Activated CD8-positive, alpha-beta T cell treated with anti-CD3 and anti-CD28 coated beads, Interleukin-2, amount 10 ng/mL, durations not matched to agents 7 days and 5 days (primary cell): ENCODE measurements around the gene CDKAL1. TPM values are rescaled to one million over a fixed set of nuclear protein-coding genes. Genes with fewer than 3 reads are reported as not detected.

Experiments used
- ATAC-seq: fragments of 150-1000 bp; cut with Tn5 transposase; one replicate; pipeline ENCODE4 v1.10.0; 2021; ENCODE audit warnings: moderate library complexity
- CTCF ChIA-PET: fragments of 350-600 bp; sonication (Branson Sonifier 250); formaldehyde crosslinking; loops from one replicate; lab custom pipeline; 2021; ENCODE audit warnings: antibody characterized with exemption; lab: Charles Lee
- POLR2A ChIA-PET: fragments of 350-600 bp; sonication (Branson Sonifier 250); formaldehyde crosslinking; loops from one replicate; lab custom pipeline; 2021; ENCODE audit warnings: antibody characterized with exemption; lab: Charles Lee
- DNase-seq: peaks from one replicate; pipeline ENCODE4 v3.0.0-alpha.2; 2020
- H3K27ac Mint-ChIP-seq: one replicate; pipeline ENCODE4 v1.8.0; 2021; ENCODE audit warnings: mild to moderate bottlenecking, mixed read lengths
- H3K27me3 Mint-ChIP-seq: one replicate; pipeline ENCODE4 v1.8.0; 2021; ENCODE audit warnings: low read depth, mixed read lengths
- H3K36me3 Mint-ChIP-seq: one replicate; pipeline ENCODE4 v1.8.0; 2021; ENCODE audit warnings: low read depth, mixed read lengths
- H3K4me1 Mint-ChIP-seq: one replicate; pipeline ENCODE4 v1.8.0; 2021; ENCODE audit warnings: low read depth, mixed read lengths
- H3K4me3 Mint-ChIP-seq: one replicate; pipeline ENCODE4 v1.8.0; 2021; ENCODE audit warnings: mild to moderate bottlenecking, mixed read lengths
- H3K9me3 Mint-ChIP-seq: one replicate; pipeline ENCODE4 v1.8.0; 2022; ENCODE audit warnings: mixed read lengths; ENCODE audit not compliant: insufficient read depth
- total RNA-seq, 2 experiments: library from RNA; stranded (reverse); gene quantifications; one replicate each; pipeline ENCODE4 v1.2.3, GENCODE V29; 2021

CDKAL1 gene
- total RNA-seq, 2 experiments from 2014 or later = 24.3 to 25.2 TPM

GRCh38 chr6:20661721-20662120, 127.5 kb downstream of the CDKAL1 start:
- Mint-ChIP-seq H3K9me3 (no peaks in the 10 kb centered on the region), H3K27ac (no peak overlapping the region), H3K27me3 (no peaks in the 10 kb centered on the region), H3K4me1 (no peaks in the 10 kb centered on the region), H3K4me3 (no peak overlapping the region), H3K36me3 (peaks cover 7% of the 10 kb centered on the region)
- POLR2A ChIA-PET = no interaction called here
- no peak for DNase-seq
- no peak for ATAC-seq
- CTCF ChIA-PET = no interaction called here

GRCh38 chr6:20664250-20664649, 130.0 kb downstream of the CDKAL1 start:
- DNase-seq (no peak), ATAC-seq (no peak)
- ChIA-PET CTCF (no interaction called here), POLR2A (no interaction called here)
- no peak overlapping the region for H3K27ac Mint-ChIP-seq
- H3K9me3 Mint-ChIP-seq = no peaks in the 10 kb centered on the region
- no peaks in the 10 kb centered on the region for H3K27me3 Mint-ChIP-seq
- no peaks in the 10 kb centered on the region for H3K4me1 Mint-ChIP-seq
- no peak overlapping the region for H3K4me3 Mint-ChIP-seq
- peaks cover 2% of the 10 kb centered on the region for H3K36me3 Mint-ChIP-seq

GRCh38 chr6:20665290-20665689, 131.0 kb downstream of the CDKAL1 start:
- H3K4me1 Mint-ChIP-seq = peaks cover 3% of the 10 kb centered on the region
- ATAC-seq = no peak
- H3K9me3 Mint-ChIP-seq = no peaks in the 10 kb centered on the region
- H3K4me3 Mint-ChIP-seq = no peak overlapping the region
- ChIA-PET POLR2A (no interaction called here), CTCF (no interaction called here)
- DNase-seq = no peak
- peaks cover 4% of the 10 kb centered on the region for H3K36me3 Mint-ChIP-seq
- H3K27me3 Mint-ChIP-seq = no peaks in the 10 kb centered on the region
- no peak overlapping the region for H3K27ac Mint-ChIP-seq

- Mint-ChIP-seq H3K27ac (no peak overlapping the region), H3K4me1 (peaks cover 3% of the 10 kb centered on the region), H3K9me3 (no peaks in the 10 kb centered on the region), H3K4me3 (no peak overlapping the region), H3K36me3 (peaks cover 8% of the 10 kb centered on the region), H3K27me3 (no peaks in the 10 kb centered on the region)
- POLR2A ChIA-PET = no interaction called here
- ATAC-seq = no peak
- no peak for DNase-seq
- CTCF ChIA-PET = no interaction called here
Measured at GRCh38 chr6:20669571-20670314, 135.5 kb downstream of the CDKAL1 start.

GRCh38 chr6:20670750-20671149, 136.5 kb downstream of the CDKAL1 start:
- no peak overlapping the region for H3K27ac Mint-ChIP-seq
- no peak for ATAC-seq
- CTCF ChIA-PET = no interaction called here
- no peak for DNase-seq
- peaks cover 8% of the 10 kb centered on the region for H3K36me3 Mint-ChIP-seq
- POLR2A ChIA-PET = no interaction called here
- H3K27me3 Mint-ChIP-seq = no peaks in the 10 kb centered on the region
- H3K9me3 Mint-ChIP-seq = no peaks in the 10 kb centered on the region
- no peak overlapping the region for H3K4me3 Mint-ChIP-seq
- H3K4me1 Mint-ChIP-seq = peaks cover 3% of the 10 kb centered on the region

GRCh38 chr6:20672038-20672437, 137.8 kb downstream of the CDKAL1 start:
- ATAC-seq (no peak), DNase-seq (no peak)
- Mint-ChIP-seq H3K27ac (no peak overlapping the region), H3K36me3 (peaks cover 8% of the 10 kb centered on the region), H3K4me3 (no peak overlapping the region), H3K4me1 (peaks cover 3% of the 10 kb centered on the region), H3K9me3 (no peaks in the 10 kb centered on the region), H3K27me3 (no peaks in the 10 kb centered on the region)
- CTCF ChIA-PET = no interaction called here
- POLR2A ChIA-PET = no interaction called here

- ATAC-seq = no peak
- CTCF ChIA-PET = no interaction called here
- no peaks in the 10 kb centered on the region for H3K27me3 Mint-ChIP-seq
- no peak for DNase-seq
- POLR2A ChIA-PET = no interaction called here
- no peak overlapping the region for H3K4me3 Mint-ChIP-seq
- no peaks in the 10 kb centered on the region for H3K9me3 Mint-ChIP-seq
- H3K27ac Mint-ChIP-seq = no peak overlapping the region
- H3K4me1 Mint-ChIP-seq = peaks cover 3% of the 10 kb centered on the region
- peaks cover 8% of the 10 kb centered on the region for H3K36me3 Mint-ChIP-seq
Measured at GRCh38 chr6:20673458-20673857, 139.2 kb downstream of the CDKAL1 start.

- DNase-seq = no peak
- ChIA-PET CTCF (no interaction called here), POLR2A (no interaction called here)
- peaks cover 8% of the 10 kb centered on the region for H3K36me3 Mint-ChIP-seq
- no peaks in the 10 kb centered on the region for H3K27me3 Mint-ChIP-seq
- no peak overlapping the region for H3K27ac Mint-ChIP-seq
- ATAC-seq = no peak
- no peaks in the 10 kb centered on the region for H3K4me1 Mint-ChIP-seq
- H3K4me3 Mint-ChIP-seq = no peak overlapping the region
- H3K9me3 Mint-ChIP-seq = no peaks in the 10 kb centered on the region
Measured at GRCh38 chr6:20674664-20675063, 140.4 kb downstream of the CDKAL1 start.

GRCh38 chr6:20678831-20679352, 144.6 kb downstream of the CDKAL1 start:
- peaks cover 13% of the 10 kb centered on the region for H3K4me1 Mint-ChIP-seq
- H3K27me3 Mint-ChIP-seq = no peaks in the 10 kb centered on the region
- no peak overlapping the region for H3K4me3 Mint-ChIP-seq
- H3K27ac Mint-ChIP-seq = no peak overlapping the region
- peaks cover 6% of the 10 kb centered on the region for H3K36me3 Mint-ChIP-seq
- H3K9me3 Mint-ChIP-seq = no peaks in the 10 kb centered on the region
- DNase-seq (no peak), ATAC-seq (no peak)
- ChIA-PET POLR2A (no interaction called here), CTCF (no interaction called here)

GRCh38 chr6:20680697-20681165, 146.5 kb downstream of the CDKAL1 start:
- no peak for ATAC-seq
- H3K27ac Mint-ChIP-seq = no peak overlapping the region
- H3K36me3 Mint-ChIP-seq = peaks cover 4% of the 10 kb centered on the region
- H3K9me3 Mint-ChIP-seq = no peaks in the 10 kb centered on the region
- H3K4me3 Mint-ChIP-seq = no peak overlapping the region
- peaks cover 13% of the 10 kb centered on the region for H3K4me1 Mint-ChIP-seq
- POLR2A ChIA-PET = no interaction called here
- DNase-seq = no peak
- no peaks in the 10 kb centered on the region for H3K27me3 Mint-ChIP-seq
- CTCF ChIA-PET = interaction anchor here (1.3 kb wide), 1 partner anchor 908 kb away, joined by 3 read pairs; no protein-coding TSS in a partner anchor

- H3K9me3 Mint-ChIP-seq = no peaks in the 10 kb centered on the region
- H3K27me3 Mint-ChIP-seq = no peaks in the 10 kb centered on the region
- no peak overlapping the region for H3K4me3 Mint-ChIP-seq
- peaks cover 4% of the 10 kb centered on the region for H3K36me3 Mint-ChIP-seq
- ChIA-PET POLR2A (no interaction called here), CTCF (interaction anchor here (1.3 kb wide), 1 partner anchor 907 kb away, joined by 3 read pairs; no protein-coding TSS in a partner anchor)
- DNase-seq (no peak), ATAC-seq (no peak)
- H3K4me1 Mint-ChIP-seq = peaks cover 13% of the 10 kb centered on the region
- H3K27ac Mint-ChIP-seq = no peak overlapping the region
Measured at GRCh38 chr6:20681243-20681684, 147.0 kb downstream of the CDKAL1 start.

- ATAC-seq (no peak), DNase-seq (no peak)
- Mint-ChIP-seq H3K36me3 (peaks cover 2% of the 10 kb centered on the region), H3K27ac (no peak overlapping the region), H3K27me3 (no peaks in the 10 kb centered on the region), H3K4me1 (peaks cover 28% of the 10 kb centered on the region), H3K4me3 (no peak overlapping the region), H3K9me3 (no peaks in the 10 kb centered on the region)
- POLR2A ChIA-PET = no interaction called here
- CTCF ChIA-PET = no interaction called here
Measured at GRCh38 chr6:20684474-20684873, 150.2 kb downstream of the CDKAL1 start.
